ENCODE results near the gene CACNB2. TPM values are rescaled to one million over a fixed set of nuclear protein-coding genes. Genes with fewer than 3 reads are reported as not detected.

Gene CACNB2
- polyA plus RNA-seq, 3 donors, result 0.58 to 3.4 (median 1.0) TPM

- WGBS, 3 donors, result 80 to 88% (median 86%) methylated on average over 3 of the region's 3 CpGs
- H3K27ac ChIP-seq (ENCODE audit: low read depth, low read length), result no peak overlapping the region
Measured at GRCh38 chr10:18486438-18486837, 346.2 kb downstream of the CACNB2 start.

- 87 to 94% (median 91%) methylated on average over 4 of the region's 4 CpGs for WGBS, 3 donors
- H3K27ac ChIP-seq (ENCODE audit: low read depth, low read length), result no peak overlapping the region
Measured at GRCh38 chr10:18490755-18491154, 350.5 kb downstream of the CACNB2 start.

- H3K27ac ChIP-seq (ENCODE audit: low read depth, low read length), result no peak overlapping the region
Measured at GRCh38 chr10:18497806-18498369, 357.7 kb downstream of the CACNB2 start.

GRCh38 chr10:18498998-18499397 is 358.8 kb downstream of the CACNB2 start:
- no peak overlapping the region for H3K27ac ChIP-seq (ENCODE audit: low read depth, low read length)
- 79 to 80% (median 79%) methylated on average over 4 of the region's 4 CpGs for WGBS, 3 donors

More at GRCh38 chr10:18497806-18498369, 357.7 kb downstream of the CACNB2 start:
- WGBS, 3 donors, result 72 to 84% (median 79%) methylated on average over 8 of the region's 8 CpGs

GRCh38 chr10:18500576-18500975 is 360.4 kb downstream of the CACNB2 start:
- WGBS, 3 donors, result 84 to 89% (median 87%) methylated on average over 7 of the region's 7 CpGs
- H3K27ac ChIP-seq (ENCODE audit: low read depth, low read length), result no peak overlapping the region

GRCh38 chr10:18501198-18501597 is 361.0 kb downstream of the CACNB2 start:
- no peak overlapping the region for H3K27ac ChIP-seq (ENCODE audit: low read depth, low read length)
- 90 to 97% (median 90%) methylated on average over 3 of the region's 3 CpGs for WGBS, 3 donors

- H3K27ac ChIP-seq (ENCODE audit: low read depth, low read length), result no peak overlapping the region
- WGBS, 3 donors, result 73 to 85% (median 85%) methylated on average over 5 of the region's 5 CpGs
Measured at GRCh38 chr10:18501629-18502028, 361.4 kb downstream of the CACNB2 start.

- no peak overlapping the region for H3K27ac ChIP-seq (ENCODE audit: low read depth, low read length)
- 92 to 93% (median 93%) methylated on average over 5 of the region's 5 CpGs for WGBS, 3 donors
Measured at GRCh38 chr10:18504161-18504560, 363.9 kb downstream of the CACNB2 start.

GRCh38 chr10:18505456-18506118 is 365.4 kb downstream of the CACNB2 start:
- H3K27ac ChIP-seq (ENCODE audit: low read depth, low read length), result no peak overlapping the region
- 69 to 79% (median 76%) methylated on average over 11 of the region's 11 CpGs for WGBS, 3 donors

GRCh38 chr10:18508587-18508986 is 368.4 kb downstream of the CACNB2 start:
- WGBS, 3 donors, result 81 to 89% (median 88%) methylated on average over 4 of the region's 4 CpGs
- H3K27ac ChIP-seq (ENCODE audit: low read depth, low read length), result no peak overlapping the region

- no peak overlapping the region for H3K27ac ChIP-seq (ENCODE audit: low read depth, low read length)
Measured at GRCh38 chr10:18514537-18514936, 374.3 kb downstream of the CACNB2 start.

GRCh38 chr10:18516851-18517250 is 376.6 kb downstream of the CACNB2 start:
- H3K27ac ChIP-seq (ENCODE audit: low read depth, low read length), result no peak overlapping the region
- WGBS, 3 donors, result 85 to 92% (median 90%) methylated on average over 3 of the region's 3 CpGs

- 59 to 71% (median 68%) methylated on average over 1 of the region's 1 CpG for WGBS, 3 donors
- no peak overlapping the region for H3K27ac ChIP-seq (ENCODE audit: low read depth, low read length)
Measured at GRCh38 chr10:18523025-18523424, 382.8 kb downstream of the CACNB2 start.

- no peak overlapping the region for H3K27ac ChIP-seq (ENCODE audit: low read depth, low read length)
- WGBS, 3 donors, result 67 to 87% (median 79%) methylated on average over 2 of the region's 2 CpGs
Measured at GRCh38 chr10:18523858-18524257, 383.6 kb downstream of the CACNB2 start.

- H3K27ac ChIP-seq (ENCODE audit: low read depth, low read length), result no peak overlapping the region
- 64 to 85% (median 68%) methylated on average over 2 of the region's 2 CpGs for WGBS, 3 donors
Measured at GRCh38 chr10:18527687-18528086, 387.5 kb downstream of the CACNB2 start.

GRCh38 chr10:18528292-18528691 is 388.1 kb downstream of the CACNB2 start:
- 83 to 91% (median 83%) methylated on average over 3 of the region's 3 CpGs for WGBS, 3 donors
- H3K27ac ChIP-seq (ENCODE audit: low read depth, low read length), result no peak overlapping the region

- 81 to 86% (median 84%) methylated on average over 7 of the region's 7 CpGs for WGBS, 3 donors
- no peak overlapping the region for H3K27ac ChIP-seq (ENCODE audit: low read depth, low read length)
Measured at GRCh38 chr10:18532881-18533535, 392.8 kb downstream of the CACNB2 start.

GRCh38 chr10:18533896-18534295 is 393.7 kb downstream of the CACNB2 start:
- WGBS, 3 donors, result 82% methylated on average over 5 of the region's 5 CpGs
- H3K27ac ChIP-seq (ENCODE audit: low read depth, low read length), result no peak overlapping the region

GRCh38 chr10:18539335-18539734 is 399.1 kb downstream of the CACNB2 start:
- 89 to 94% (median 90%) methylated on average over 22 of the region's 22 CpGs for WGBS, 3 donors
- H3K27ac ChIP-seq (ENCODE audit: low read depth, low read length), result no peak overlapping the region

GRCh38 chr10:18540195-18540594 is 400.0 kb downstream of the CACNB2 start:
- H3K27ac ChIP-seq (ENCODE audit: low read depth, low read length), result no peak overlapping the region

Data from adipose tissue (tissue), 3 donors.